ENCODE data around the gene RAB3GAP2. TPM values are rescaled to one million over a fixed set of nuclear protein-coding genes. Genes with fewer than 3 reads are reported as not detected.

The RAB3GAP2 gene
- total RNA-seq, 1 donor from 2014 or later = 26.1 TPM

GRCh38 chr1:220281159-220281574, 8.9 kb upstream of the RAB3GAP2 start:
- no peak for FAIRE-seq
- peaks cover 4% of the 10 kb centered on the region for H3K27me3 ChIP-seq (ENCODE audit: control insufficient read depth, insufficient read depth, low read length)
- H3K36me3 ChIP-seq (ENCODE audit: control insufficient read depth, insufficient read depth, low read length) = no peaks in the 10 kb centered on the region
- TF ChIP-seq CTCF (IDR thresholded peaks at IDR 0.05; ENCODE audit: insufficient read depth, low read length, severe bottlenecking) = peak; percentile 31
- DNase-seq (ENCODE audit: low read depth) = peak; percentile 72
- H3K4me3 ChIP-seq (ENCODE audit: low read depth, low read length) = no peak overlapping the region

- Histone ChIP-seq H3K27me3 (ENCODE audit: control insufficient read depth, insufficient read depth, low read length) (peaks cover 4% of the 10 kb centered on the region), H3K36me3 (ENCODE audit: control insufficient read depth, insufficient read depth, low read length) (no peaks in the 10 kb centered on the region), H3K4me3 (ENCODE audit: low read depth, low read length) (no peak overlapping the region)
- no peak for FAIRE-seq
- TF ChIP-seq CTCF (IDR thresholded peaks at IDR 0.05; ENCODE audit: insufficient read depth, low read length, severe bottlenecking) = no peak
- DNase-seq (ENCODE audit: low read depth) = no peak
Observed at GRCh38 chr1:220280249-220280648, 8.0 kb upstream of the RAB3GAP2 start.

GRCh38 chr1:220278991-220279390, 6.7 kb upstream of the RAB3GAP2 start:
- no peak overlapping the region for H3K4me3 ChIP-seq (ENCODE audit: low read depth, low read length)
- no peak for DNase-seq (ENCODE audit: low read depth)
- H3K36me3 ChIP-seq (ENCODE audit: control insufficient read depth, insufficient read depth, low read length) = no peaks in the 10 kb centered on the region
- FAIRE-seq = no peak
- peaks cover 4% of the 10 kb centered on the region for H3K27me3 ChIP-seq (ENCODE audit: control insufficient read depth, insufficient read depth, low read length)
- no peak for TF ChIP-seq CTCF (IDR thresholded peaks at IDR 0.05; ENCODE audit: insufficient read depth, low read length, severe bottlenecking)

- Histone ChIP-seq H3K36me3 (ENCODE audit: control insufficient read depth, insufficient read depth, low read length) (no peaks in the 10 kb centered on the region), H3K27me3 (ENCODE audit: control insufficient read depth, insufficient read depth, low read length) (peaks cover 4% of the 10 kb centered on the region), H3K4me3 (ENCODE audit: low read depth, low read length) (no peak overlapping the region)
- DNase-seq (ENCODE audit: low read depth) (no peak), FAIRE-seq (no peak)
- TF ChIP-seq CTCF (IDR thresholded peaks at IDR 0.05; ENCODE audit: insufficient read depth, low read length, severe bottlenecking) = no peak
Observed at GRCh38 chr1:220275430-220275829, 3.2 kb upstream of the RAB3GAP2 start.

- no peak overlapping the region for H3K4me3 ChIP-seq (ENCODE audit: low read depth, low read length)
- DNase-seq (ENCODE audit: low read depth) (peak; percentile 13), FAIRE-seq (no peak)
- no peak for TF ChIP-seq CTCF (IDR thresholded peaks at IDR 0.05; ENCODE audit: insufficient read depth, low read length, severe bottlenecking)
- H3K27me3 ChIP-seq (ENCODE audit: control insufficient read depth, insufficient read depth, low read length) = peaks cover 2% of the 10 kb centered on the region
- H3K36me3 ChIP-seq (ENCODE audit: control insufficient read depth, insufficient read depth, low read length) = no peaks in the 10 kb centered on the region
Observed at GRCh38 chr1:220274251-220274855, 2.1 kb upstream of the RAB3GAP2 start.

- DNase-seq (ENCODE audit: low read depth) (no peak), FAIRE-seq (no peak)
- Histone ChIP-seq H3K27me3 (ENCODE audit: control insufficient read depth, insufficient read depth, low read length) (no peaks in the 10 kb centered on the region), H3K4me3 (ENCODE audit: low read depth, low read length) (peak overlapping the region; percentile 97), H3K36me3 (ENCODE audit: control insufficient read depth, insufficient read depth, low read length) (no peaks in the 10 kb centered on the region)
- no peak for TF ChIP-seq CTCF (IDR thresholded peaks at IDR 0.05; ENCODE audit: insufficient read depth, low read length, severe bottlenecking)
Observed at GRCh38 chr1:220272841-220273090, 513 bp upstream of the RAB3GAP2 start.
